Right lobe of liver (tissue), 6 donors: ENCODE measurements around the gene ETF1. TPM values are rescaled to one million over a fixed set of nuclear protein-coding genes. Genes with fewer than 3 reads are reported as not detected.

Source experiments
- ATAC-seq, 4 donors: fragments of 200-7000 bp; cut with Tn5 transposase; one replicate each; pipeline ENCODE4 v1.9.1; 2020; ENCODE audit warnings: mild to moderate bottlenecking in 4 of 4, moderate library complexity in 4 of 4
- DNase-seq, 3 donors: peaks; one replicate each; pipeline ENCODE4 v3.0.0-alpha.2; 2020
- H3K27ac ChIP-seq, 3 donors: fragments of 200-600 bp; one replicate each; pipeline ENCODE4 v1.8.0; 2022
- H3K27me3 ChIP-seq, 2 donors: fragments of 200-600 bp; one replicate each; pipeline ENCODE4 v1.8.0; 2022
- H3K36me3 ChIP-seq, 4 donors: fragments of 200-600 bp; sonication (generic) in 1 of 4; one replicate each; pipeline versions ENCODE4 v1.5.1 to v1.8.0; 2017 to 2022; ENCODE audit warnings: control low read depth in 1 of 4
- H3K4me1 ChIP-seq, 4 donors: fragments of 200-600 bp; sonication (generic) in 1 of 4; one replicate each; pipeline versions ENCODE4 v1.5.1 to v1.8.0; 2017 to 2022; ENCODE audit warnings: control low read depth in 1 of 4
- H3K4me3 ChIP-seq, 3 donors: fragments of 200-600 bp; one replicate each; pipeline ENCODE4 v1.8.0; 2022
- H3K9me3 ChIP-seq, 4 donors: fragments of 200-600 bp; sonication (generic) in 1 of 4; one replicate each; pipeline versions ENCODE4 v1.5.1 to v1.8.0; 2017 to 2022; ENCODE audit warnings: control low read depth in 1 of 4
- CTCF ChIP-seq, 4 donors: fragments of 200-600 bp in 3 of 4; fragments of 450-650 bp in 1 of 4; IDR thresholded peaks; one replicate each; pipeline versions ENCODE4 v1.5.1 to v1.8.0; 2016 to 2022; ENCODE audit warnings: antibody characterized with exemption in 4 of 4, mild to moderate bottlenecking in 2 of 4
- POLR2A ChIP-seq: fragments of 450-650 bp; IDR thresholded peaks from one replicate; pipeline ENCODE4 v1.6.1; 2017; ENCODE audit warnings: antibody characterized with exemption, mild to moderate bottlenecking
- WGBS: methylation state at CpG from one replicate; pipeline ENCODE4 v1.1.6; 2018; ENCODE audit warnings: low coverage, low lambda C conversion rate; ENCODE audit not compliant: insufficient coverage; ENCODE audit errors: missing lambda C conversion rate; 5-methylcytosine and 5-hydroxymethylcytosine counted together
- intact Hi-C, 2 donors: fragments of 100-400 bp; cut with DNase I; formaldehyde crosslinking; loops; one replicate each; pipeline versions ENCODE4 v1.11.2 to v1.14.1; 2022
- total RNA-seq, 6 experiments: library from RNA; depleted of rRNA in 2 of 6; stranded (reverse); fragments of >200 nt in 2 of 6; fragmentation: NEBNext Ultra II Directional in 3 of 6; extraction: Animal tissue kit (Norgen Biotek cat#: 25700) in 3 of 6; gene quantifications; one replicate each; pipeline versions ENCODE4 v1.1.0 to v1.2.4, GENCODE V29; 2016 to 2023
- donor health status: DM: no; HTN: yes; CAD: no.
- donor health status: DM: no; HTN: no; CAD: no.
- donor health status: DM: no; HTN: no; CAD: no.
- donor health status: DM: no; HTN: yes; CAD: no.
- donor health status: DM: no; HTN: yes; CAD: no.

The ETF1 gene
- total RNA-seq, 6 experiments from 2014 or later: 29.5 to 52.1 (median 39.4) TPM

GRCh38 chr5:138491284-138491648 lies 51.8 kb downstream of the ETF1 start:
- ATAC-seq (no peak), DNase-seq (no peak)
- Histone ChIP-seq H3K27ac (peak overlapping the region in 1 of 3 donors; percentile 96), H3K9me3 (no peaks in the 10 kb centered on the region), H3K4me3 (peak overlapping the region; percentile 60 to 76 (median 63)), H3K27me3 (no peaks in the 10 kb centered on the region), H3K36me3 (no peaks in the 10 kb centered on the region), H3K4me1 (peaks cover 0 to 19% (median 7%) of the 10 kb centered on the region in 4 donors)
- TF ChIP-seq CTCF (IDR thresholded peaks at IDR 0.05) (no peak), POLR2A (no peak)
- WGBS: 22% methylated on average over 6 of the region's 11 CpGs
- intact Hi-C loops: no loop called here

GRCh38 chr5:138490648-138491283 lies 52.3 kb downstream of the ETF1 start:
- ATAC-seq (no peak), DNase-seq (no peak)
- Histone ChIP-seq H3K36me3 (no peaks in the 10 kb centered on the region), H3K27me3 (no peaks in the 10 kb centered on the region), H3K4me1 (peaks cover 0 to 19% (median 7%) of the 10 kb centered on the region in 4 donors), H3K4me3 (no peak overlapping the region), H3K27ac (peak overlapping the region in 1 of 3 donors; percentile 96), H3K9me3 (no peaks in the 10 kb centered on the region)
- WGBS: 89% methylated on average over 5 of the region's 12 CpGs
- TF ChIP-seq POLR2A (no peak), CTCF (IDR thresholded peaks at IDR 0.05) (no peak)
- intact Hi-C loops: no loop called here

GRCh38 chr5:138489683-138490061 lies 53.4 kb downstream of the ETF1 start:
- Histone ChIP-seq H3K27me3 (no peaks in the 10 kb centered on the region), H3K4me1 (peaks cover 0 to 19% (median 6%) of the 10 kb centered on the region in 4 donors), H3K36me3 (no peaks in the 10 kb centered on the region), H3K27ac (no peak overlapping the region), H3K4me3 (no peak overlapping the region), H3K9me3 (no peaks in the 10 kb centered on the region)
- ATAC-seq: no peak
- intact Hi-C loops: no loop called here
- DNase-seq: no peak
- WGBS: no CpG with 5 or more reads among the region's 5 CpGs
- TF ChIP-seq POLR2A (no peak), CTCF (IDR thresholded peaks at IDR 0.05) (no peak)

- TF ChIP-seq POLR2A (no peak), CTCF (IDR thresholded peaks at IDR 0.05) (no peak)
- intact Hi-C loops: no loop called here
- DNase-seq (no peak), ATAC-seq (no peak)
- Histone ChIP-seq H3K27me3 (no peaks in the 10 kb centered on the region), H3K27ac (no peak overlapping the region), H3K36me3 (no peaks in the 10 kb centered on the region), H3K9me3 (no peaks in the 10 kb centered on the region), H3K4me3 (no peak overlapping the region), H3K4me1 (peaks cover 0 to 9% (median under 1%) of the 10 kb centered on the region in 4 donors)
- 75% methylated on average over 2 of the region's 5 CpGs for WGBS
These were observed 54.5 kb downstream of the ETF1 start for GRCh38 chr5:138488481-138488945.
